Measurements from ENCODE around the gene ASIC2. TPM values are rescaled to one million over a fixed set of nuclear protein-coding genes. Genes with fewer than 3 reads are reported as not detected.

The ASIC2 gene
- total RNA-seq, 1 donor = not detected

- H3K27ac ChIP-seq (ENCODE audit: low read depth, low read length) = no peak overlapping the region
- DNase-seq (ENCODE audit: insufficient read length, low spot score, missing footprints) = no peak
These were observed 25.1 kb downstream of the ASIC2 start for GRCh38 chr17:33267851-33268548.

GRCh38 chr17:33267271-33267790 is 25.8 kb downstream of the ASIC2 start:
- peaks cover 5% of the 10 kb centered on the region for H3K4me1 ChIP-seq (ENCODE audit: insufficient read depth, low read length)
- H3K9me3 ChIP-seq (ENCODE audit: low read depth, low read length) = no peaks in the 10 kb centered on the region
- no peak for TF ChIP-seq CTCF (IDR thresholded peaks at IDR 0.05; ENCODE audit: extremely low read depth, low read depth, low read length)
- H4K20me1 ChIP-seq (ENCODE audit: insufficient read depth, low read length) = no peaks in the 10 kb centered on the region
- H2AFZ ChIP-seq (ENCODE audit: low read length) = no peak overlapping the region
- H3K4me2 ChIP-seq (ENCODE audit: insufficient read depth, low read length) = peak overlapping the region; percentile 3
- DNase-seq (ENCODE audit: insufficient read length, low spot score, missing footprints) = no peak
- H3K27me3 ChIP-seq (ENCODE audit: insufficient read depth, low read length) = no peaks in the 10 kb centered on the region
- no peak overlapping the region for H3K4me3 ChIP-seq (ENCODE audit: insufficient read depth, low read length)
- H3K27ac ChIP-seq (ENCODE audit: low read depth, low read length) = no peak overlapping the region
- H3K36me3 ChIP-seq (ENCODE audit: insufficient read depth, low read length) = no peaks in the 10 kb centered on the region
- H3K79me2 ChIP-seq (ENCODE audit: insufficient read depth, low read length) = no peaks in the 10 kb centered on the region

More at GRCh38 chr17:33267851-33268548, 25.1 kb downstream of the ASIC2 start:
- H2AFZ ChIP-seq (ENCODE audit: low read length) = no peak overlapping the region
- no peak overlapping the region for H3K4me2 ChIP-seq (ENCODE audit: insufficient read depth, low read length)
- no peak for TF ChIP-seq CTCF (IDR thresholded peaks at IDR 0.05; ENCODE audit: extremely low read depth, low read depth, low read length)
- H3K36me3 ChIP-seq (ENCODE audit: insufficient read depth, low read length) = no peaks in the 10 kb centered on the region
- peaks cover 5% of the 10 kb centered on the region for H3K4me1 ChIP-seq (ENCODE audit: insufficient read depth, low read length)
- H3K9me3 ChIP-seq (ENCODE audit: low read depth, low read length) = no peaks in the 10 kb centered on the region
- H3K79me2 ChIP-seq (ENCODE audit: insufficient read depth, low read length) = no peaks in the 10 kb centered on the region
- H4K20me1 ChIP-seq (ENCODE audit: insufficient read depth, low read length) = no peaks in the 10 kb centered on the region
- no peaks in the 10 kb centered on the region for H3K27me3 ChIP-seq (ENCODE audit: insufficient read depth, low read length)
- no peak overlapping the region for H3K4me3 ChIP-seq (ENCODE audit: insufficient read depth, low read length)

- no peaks in the 10 kb centered on the region for H3K27me3 ChIP-seq (ENCODE audit: insufficient read depth, low read length)
- peaks cover 5% of the 10 kb centered on the region for H3K4me1 ChIP-seq (ENCODE audit: insufficient read depth, low read length)
- H4K20me1 ChIP-seq (ENCODE audit: insufficient read depth, low read length) = no peaks in the 10 kb centered on the region
- DNase-seq (ENCODE audit: insufficient read length, low spot score, missing footprints) = no peak
- no peaks in the 10 kb centered on the region for H3K79me2 ChIP-seq (ENCODE audit: insufficient read depth, low read length)
- H3K36me3 ChIP-seq (ENCODE audit: insufficient read depth, low read length) = no peaks in the 10 kb centered on the region
- H3K4me2 ChIP-seq (ENCODE audit: insufficient read depth, low read length) = no peak overlapping the region
- H3K27ac ChIP-seq (ENCODE audit: low read depth, low read length) = no peak overlapping the region
- no peak for TF ChIP-seq CTCF (IDR thresholded peaks at IDR 0.05; ENCODE audit: extremely low read depth, low read depth, low read length)
- no peaks in the 10 kb centered on the region for H3K9me3 ChIP-seq (ENCODE audit: low read depth, low read length)
- no peak overlapping the region for H2AFZ ChIP-seq (ENCODE audit: low read length)
- no peak overlapping the region for H3K4me3 ChIP-seq (ENCODE audit: insufficient read depth, low read length)
These were observed 26.5 kb downstream of the ASIC2 start for GRCh38 chr17:33266611-33267010.

GRCh38 chr17:33266116-33266515 is 27.0 kb downstream of the ASIC2 start:
- no peak overlapping the region for H2AFZ ChIP-seq (ENCODE audit: low read length)
- H3K79me2 ChIP-seq (ENCODE audit: insufficient read depth, low read length) = no peaks in the 10 kb centered on the region
- no peak overlapping the region for H3K4me3 ChIP-seq (ENCODE audit: insufficient read depth, low read length)
- no peaks in the 10 kb centered on the region for H4K20me1 ChIP-seq (ENCODE audit: insufficient read depth, low read length)
- no peaks in the 10 kb centered on the region for H3K36me3 ChIP-seq (ENCODE audit: insufficient read depth, low read length)
- TF ChIP-seq CTCF (IDR thresholded peaks at IDR 0.05; ENCODE audit: extremely low read depth, low read depth, low read length) = no peak
- no peak overlapping the region for H3K4me2 ChIP-seq (ENCODE audit: insufficient read depth, low read length)
- DNase-seq (ENCODE audit: insufficient read length, low spot score, missing footprints) = no peak
- H3K4me1 ChIP-seq (ENCODE audit: insufficient read depth, low read length) = peaks cover 5% of the 10 kb centered on the region
- H3K27me3 ChIP-seq (ENCODE audit: insufficient read depth, low read length) = no peaks in the 10 kb centered on the region
- H3K27ac ChIP-seq (ENCODE audit: low read depth, low read length) = no peak overlapping the region
- no peaks in the 10 kb centered on the region for H3K9me3 ChIP-seq (ENCODE audit: low read depth, low read length)

Measured in osteoblast (primary cell).